ENCODE data around the gene ZNF225.
"Not testable (repeated sequence)": the region's sequence is repeated elsewhere in the genome, so short reads cannot be mapped to it uniquely, and the experiment has no call there.

Gene ZNF225

GRCh38 chr19:44164327-44164672 lies 51.1 kb downstream of the ZNF225 start:
- no peak for DNase-seq

- DNase-seq, result peak; percentile 98
Measured at GRCh38 chr19:44164673-44165512, 51.7 kb downstream of the ZNF225 start, which contains the start of gene ZNF226. Gene ZNF226 (plus strand): TSS chr19:44165100. CDS start chr19:44170081, 4,981 bp downstream.

DNA sequence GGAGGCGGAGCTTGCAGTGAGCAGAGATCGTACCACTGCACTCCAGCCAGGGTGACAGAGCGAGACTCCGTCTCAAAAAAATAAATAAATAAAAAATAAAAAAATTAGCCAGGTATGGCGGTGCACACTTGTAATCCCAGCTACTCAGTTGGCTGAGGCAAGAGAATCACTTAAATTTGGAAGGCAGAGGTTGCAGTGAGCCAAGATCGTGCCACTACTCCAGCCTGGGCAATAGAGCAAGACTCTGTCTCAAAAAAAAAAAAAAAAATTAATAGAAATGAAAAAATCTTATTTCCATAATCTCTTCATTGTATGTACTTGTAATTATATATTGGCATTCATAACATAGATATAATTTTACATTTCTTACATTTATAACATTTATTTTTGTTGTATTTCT lies 57.5 kb downstream of the ZNF225 start:
- not testable (repeated sequence) for DNase-seq

GRCh38 chr19:44176590-44176989 lies 63.4 kb downstream of the ZNF225 start:
- no peak for DNase-seq

- DNase-seq, result no peak
Measured at GRCh38 chr19:44180968-44181367, 67.8 kb downstream of the ZNF225 start.

DNA sequence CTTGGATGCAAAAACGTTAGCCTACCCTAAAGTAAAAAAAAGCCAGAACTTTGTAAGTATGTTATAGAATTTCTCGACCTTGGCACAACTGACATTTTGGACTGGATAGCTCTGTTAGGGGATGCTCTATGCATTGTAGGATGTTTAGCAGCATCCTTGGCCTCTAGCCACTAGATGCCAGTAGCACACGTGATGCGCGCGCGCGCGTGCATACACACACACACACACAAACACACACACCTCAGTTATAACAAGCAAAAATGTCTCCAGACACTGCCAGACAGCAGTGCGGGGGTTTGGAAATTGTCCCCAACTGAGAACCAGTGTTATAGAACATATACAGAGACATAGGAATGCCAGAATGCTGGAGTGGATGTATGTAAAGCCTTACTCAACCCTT lies 68.9 kb downstream of the ZNF225 start:
- DNase-seq, result no peak

Data from NCI-H526 treated with DMSO at 0.1 percent for 48 hours (cell line).